SJSA1 (cell line): ENCODE data around the gene C4orf36. TPM values are rescaled to one million over a fixed set of nuclear protein-coding genes. Genes with fewer than 3 reads are reported as not detected.

ENCODE experiments used
- DNase-seq, 2 experiments: peaks; one replicate each; pipeline ENCODE4 v3.0.0-alpha.2; 2015 to 2020; ENCODE audit warnings: low spot score in 2 of 2, low read depth in 1 of 2
- H3K27ac ChIP-seq: fragments of 250-450 bp; sonication (Bioruptor Pico); 2 replicates; pipeline ENCODE4 v1.5.1; 2020; ENCODE audit warnings: mild to moderate bottlenecking, moderate library complexity
- H3K27me3 ChIP-seq: fragments of 250-450 bp; sonication (Bioruptor Pico); replicated peaks from 2 replicates; pipeline ENCODE4 v1.5.1; 2020; ENCODE audit warnings: mild to moderate bottlenecking, moderate library complexity
- H3K36me3 ChIP-seq: fragments of 250-450 bp; sonication (Bioruptor Pico); 2 replicates; pipeline ENCODE4 v1.5.1; 2020; ENCODE audit warnings: mild to moderate bottlenecking
- H3K4me1 ChIP-seq: fragments of 250-450 bp; sonication (Bioruptor Pico); replicated peaks from 2 replicates; pipeline ENCODE4 v1.6.1; 2021; ENCODE audit warnings: mild to moderate bottlenecking
- H3K4me3 ChIP-seq: fragments of 250-450 bp; sonication (Bioruptor Pico); 2 replicates; pipeline ENCODE4 v1.5.1; 2020; ENCODE audit warnings: mild to moderate bottlenecking
- H3K9me3 ChIP-seq: fragments of 250-450 bp; sonication (Bioruptor Pico); replicated peaks from 2 replicates; pipeline ENCODE4 v1.5.1; 2020; ENCODE audit warnings: mild to moderate bottlenecking
- total RNA-seq: library from RNA; depleted of rRNA; stranded (reverse); fragments of >200 nt; shearing (Covaris generic); gene quantifications from 2 replicates; pipeline ENCODE4 v1.2.3, GENCODE V29; 2014

Gene C4orf36
- total RNA-seq, 1 experiment from 2014 or later = 2.8 TPM

DNA sequence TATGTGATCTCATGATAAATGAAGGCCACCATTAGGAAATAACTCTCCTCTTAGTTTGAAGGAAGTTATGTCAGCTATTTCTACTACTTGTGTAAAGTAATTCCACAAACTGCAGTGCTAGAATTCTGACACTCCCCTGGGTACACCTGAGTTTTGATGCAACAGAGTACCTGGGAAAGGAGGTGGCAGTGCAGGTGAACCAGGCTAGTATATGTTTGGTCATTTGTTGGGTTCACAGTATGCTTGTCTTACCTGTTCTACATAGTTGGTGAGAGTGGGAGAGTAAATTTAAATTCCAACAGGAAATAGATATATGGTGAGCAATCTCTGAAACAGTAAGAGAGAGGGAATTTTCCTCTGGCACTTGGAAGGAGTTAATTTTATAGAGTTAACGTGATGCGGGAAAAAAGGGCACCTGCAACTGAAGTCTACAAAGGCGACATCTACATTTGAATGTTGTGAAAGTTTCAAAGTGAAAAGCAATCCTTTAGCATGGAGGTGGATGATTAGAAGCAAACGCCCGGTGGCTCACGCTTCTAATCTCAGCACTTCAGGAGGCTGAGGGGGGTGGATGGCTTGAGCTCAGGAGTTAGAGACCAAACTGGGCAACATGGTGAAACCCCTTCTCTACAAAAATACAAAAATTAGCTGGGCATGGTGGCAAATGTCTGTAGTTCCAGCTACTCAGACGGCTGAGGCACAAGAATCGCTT is 34.7 kb downstream of the C4orf36 start:
- Histone ChIP-seq H3K27me3 (no peaks in the 10 kb centered on the region), H3K4me1 (peaks cover 15% of the 10 kb centered on the region), H3K27ac (no peak overlapping the region), H3K9me3 (no peaks in the 10 kb centered on the region), H3K36me3 (no peaks in the 10 kb centered on the region), H3K4me3 (no peak overlapping the region)
- no peak for DNase-seq

DNA sequence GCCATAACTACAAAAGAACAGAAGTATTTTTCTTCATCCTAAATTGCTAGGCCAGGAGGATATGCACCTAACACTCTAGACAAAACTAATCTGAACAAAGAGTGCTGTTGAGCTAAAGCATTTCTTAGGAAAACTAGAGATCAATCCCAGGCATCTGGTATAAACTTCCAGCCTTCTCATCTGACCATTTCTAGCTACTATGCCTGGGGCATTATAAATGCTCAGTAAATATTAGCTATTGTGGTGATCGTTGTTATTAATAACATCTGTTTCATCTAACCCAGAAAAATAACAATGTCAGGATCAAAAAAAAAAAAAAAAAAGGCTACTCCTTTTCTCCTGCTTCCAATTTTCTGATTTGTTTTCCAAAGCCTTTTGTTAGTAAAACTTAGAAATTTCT is 35.3 kb downstream of the C4orf36 start:
- H3K27ac ChIP-seq = no peak overlapping the region
- no peaks in the 10 kb centered on the region for H3K36me3 ChIP-seq
- H3K9me3 ChIP-seq = no peaks in the 10 kb centered on the region
- no peak overlapping the region for H3K4me3 ChIP-seq
- H3K27me3 ChIP-seq = no peaks in the 10 kb centered on the region
- peaks cover 15% of the 10 kb centered on the region for H3K4me1 ChIP-seq
- DNase-seq = no peak

GRCh38 chr4:86855572-86855971 is 36.6 kb downstream of the C4orf36 start:
- Histone ChIP-seq H3K36me3 (no peaks in the 10 kb centered on the region), H3K27ac (0 out of 2 replicates have a peak overlapping the region, but pooled peaks have one; percentile 13), H3K4me3 (no peak overlapping the region), H3K4me1 (peaks cover 15% of the 10 kb centered on the region), H3K27me3 (no peaks in the 10 kb centered on the region), H3K9me3 (no peaks in the 10 kb centered on the region)
- DNase-seq = peak in 1 of 2 experiments; percentile 44

DNA sequence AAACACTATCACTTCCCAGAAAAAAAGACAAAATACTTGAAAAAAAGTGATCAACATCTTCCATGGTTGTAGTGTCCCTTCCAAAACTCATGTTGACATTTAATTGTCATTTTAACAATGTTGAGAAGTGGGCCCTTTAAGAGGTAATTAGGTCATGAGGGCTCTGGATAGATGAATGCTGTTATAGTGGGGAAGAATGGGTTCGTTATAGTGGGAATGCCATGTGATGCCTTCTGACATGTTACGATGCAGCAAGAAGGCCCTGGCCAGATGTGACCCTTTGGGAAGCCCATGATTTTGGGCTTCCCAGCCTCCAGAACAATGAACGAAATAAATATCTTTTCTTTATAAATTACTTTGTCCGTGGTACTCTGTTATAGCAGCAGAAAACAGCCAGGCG is 39.0 kb downstream of the C4orf36 start:
- Histone ChIP-seq H3K27ac (no peak overlapping the region), H3K4me3 (no peak overlapping the region), H3K9me3 (no peaks in the 10 kb centered on the region), H3K27me3 (no peaks in the 10 kb centered on the region), H3K36me3 (no peaks in the 10 kb centered on the region), H3K4me1 (peaks cover 15% of the 10 kb centered on the region)
- DNase-seq = no peak

- Histone ChIP-seq H3K4me3 (no peak within 1 kb of the TSS), H3K9me3 (no peaks in the 10 kb centered on the region), H3K4me1 (no peaks in the 10 kb centered on the region), H3K27me3 (no peaks in the 10 kb centered on the region), H3K27ac (no peak within 1 kb of the TSS), H3K36me3 (no peaks in the 10 kb centered on the region)
- DNase-seq = no peak
Measured at GRCh38 chr4:86848732-86849619, 43.2 kb downstream of the C4orf36 start, which contains the start of gene SLC10A6. TSS of gene SLC10A6 (minus strand) at chr4:86849384. CDS start at chr4:86849115, 269 bp downstream.

DNA sequence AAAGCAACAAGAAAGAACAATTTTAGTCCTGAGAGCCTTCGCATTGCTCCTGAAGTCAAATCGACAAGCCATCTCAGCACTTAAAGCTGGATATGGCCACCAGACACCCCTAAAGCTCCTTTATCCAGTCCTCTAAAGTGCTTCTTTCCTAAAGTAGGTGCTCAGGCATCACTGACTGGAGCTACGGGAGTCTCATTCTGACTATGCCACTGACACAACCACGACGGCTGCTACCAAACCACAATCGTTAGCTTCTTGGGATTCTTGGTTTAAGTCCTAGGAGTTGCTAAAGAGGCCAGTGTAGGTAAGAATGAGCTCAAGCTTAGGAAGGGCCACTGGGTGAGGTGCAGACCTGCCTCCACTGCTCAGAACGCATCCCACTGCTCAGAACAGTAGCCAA is 44.1 kb downstream of the C4orf36 start:
- H3K27ac ChIP-seq = no peak overlapping the region

DNA sequence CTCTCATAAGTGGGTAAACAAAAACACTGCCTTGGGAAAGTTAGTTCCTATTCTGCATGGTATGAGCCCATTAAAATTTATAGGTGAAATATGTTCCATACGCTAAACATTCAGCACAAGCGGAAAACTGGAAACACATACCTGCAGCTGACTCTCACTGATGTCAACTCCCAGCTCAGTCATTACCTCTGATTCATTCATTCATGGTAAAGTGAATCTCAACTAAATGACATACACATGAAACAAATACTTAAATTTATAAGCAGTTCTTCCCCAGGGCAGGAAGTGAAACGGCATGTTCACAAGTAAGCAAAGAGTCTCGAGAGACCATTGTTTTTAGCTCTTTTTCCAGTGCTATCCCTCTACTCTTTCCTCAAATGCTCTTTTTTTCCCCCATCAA is 44.7 kb downstream of the C4orf36 start:
- H3K9me3 ChIP-seq = no peaks in the 10 kb centered on the region
- no peaks in the 10 kb centered on the region for H3K27me3 ChIP-seq
- no peaks in the 10 kb centered on the region for H3K36me3 ChIP-seq
- no peaks in the 10 kb centered on the region for H3K4me1 ChIP-seq
- DNase-seq = no peak
- H3K4me3 ChIP-seq = no peak overlapping the region
- H3K27ac ChIP-seq = no peak overlapping the region

More for the DNA sequence above, 44.1 kb downstream of the C4orf36 start:
- no peaks in the 10 kb centered on the region for H3K36me3 ChIP-seq
- no peak overlapping the region for H3K4me3 ChIP-seq
- no peaks in the 10 kb centered on the region for H3K27me3 ChIP-seq
- no peaks in the 10 kb centered on the region for H3K9me3 ChIP-seq
- DNase-seq = no peak
- H3K4me1 ChIP-seq = no peaks in the 10 kb centered on the region

DNA sequence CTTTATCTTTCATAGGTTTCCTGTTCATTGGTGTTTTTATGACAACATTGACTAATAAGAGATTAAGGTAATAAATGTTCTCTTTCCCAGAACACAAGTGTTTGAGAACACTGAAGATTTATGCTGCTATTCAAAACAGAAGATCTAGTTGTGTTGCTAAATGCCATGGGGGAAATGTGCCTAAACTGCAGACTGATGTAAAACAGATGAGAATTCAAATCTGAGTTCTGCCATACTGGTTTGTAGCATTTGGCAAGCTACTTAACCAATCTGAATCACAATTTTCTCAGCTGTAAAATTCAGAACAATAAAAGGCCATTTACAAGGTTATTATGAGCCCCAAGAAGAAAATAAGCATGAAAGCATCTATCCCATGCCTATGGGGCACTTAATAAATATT is 45.3 kb downstream of the C4orf36 start:
- DNase-seq = no peak
- Histone ChIP-seq H3K36me3 (no peaks in the 10 kb centered on the region), H3K4me1 (no peaks in the 10 kb centered on the region; the same call in 1 of the 2 replicates), H3K27ac (no peak overlapping the region), H3K4me3 (no peak overlapping the region), H3K9me3 (no peaks in the 10 kb centered on the region), H3K27me3 (no peaks in the 10 kb centered on the region)

GRCh38 chr4:86845593-86845992 is 46.6 kb downstream of the C4orf36 start:
- Histone ChIP-seq H3K36me3 (no peaks in the 10 kb centered on the region), H3K9me3 (no peaks in the 10 kb centered on the region), H3K27ac (no peak overlapping the region), H3K4me3 (no peak overlapping the region), H3K4me1 (peaks cover 9% of the 10 kb centered on the region), H3K27me3 (no peaks in the 10 kb centered on the region)
- no peak for DNase-seq

DNA sequence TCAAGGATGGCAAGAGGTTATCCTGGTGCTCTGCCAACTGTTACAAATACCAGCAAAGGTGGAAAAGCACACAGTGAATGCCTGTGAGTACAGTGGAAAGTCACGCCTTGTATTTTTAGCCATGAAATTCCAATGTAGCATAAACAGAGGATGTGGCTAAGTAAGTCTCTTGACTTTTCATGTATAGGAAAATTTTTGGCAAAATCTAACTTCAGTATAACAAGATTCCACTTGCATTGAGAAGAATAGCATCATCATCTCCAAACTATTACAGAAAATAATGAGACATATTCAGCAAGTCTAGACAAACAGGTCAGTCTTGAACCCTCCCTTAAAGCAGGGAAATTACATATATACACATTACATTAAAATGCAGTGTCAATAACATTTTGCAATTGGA is 50.9 kb downstream of the C4orf36 start:
- no peak overlapping the region for H3K27ac ChIP-seq
- no peaks in the 10 kb centered on the region for H3K9me3 ChIP-seq
- H3K27me3 ChIP-seq = no peaks in the 10 kb centered on the region
- H3K4me1 ChIP-seq = peaks cover 9% of the 10 kb centered on the region
- H3K36me3 ChIP-seq = no peaks in the 10 kb centered on the region
- DNase-seq = no peak
- no peak overlapping the region for H3K4me3 ChIP-seq

DNA sequence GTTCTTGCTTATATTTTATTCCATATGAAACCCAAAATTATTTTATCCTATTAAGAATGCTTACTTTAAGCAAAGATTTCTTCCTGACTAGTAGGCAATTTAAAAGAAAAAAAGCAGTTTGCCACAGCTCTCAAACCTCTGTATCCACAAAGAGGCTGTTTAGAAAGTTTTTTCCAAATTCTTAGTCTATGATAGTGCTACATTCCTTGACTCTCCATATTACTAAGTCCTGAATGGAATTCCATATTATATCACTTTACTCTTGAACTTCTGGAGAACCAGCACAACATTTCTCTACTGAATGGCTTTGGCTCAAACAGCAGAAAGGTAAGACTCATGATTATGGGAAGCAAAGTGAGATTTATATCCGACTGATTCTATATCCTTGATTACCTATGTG is 51.4 kb downstream of the C4orf36 start:
- Histone ChIP-seq H3K4me3 (no peak overlapping the region), H3K4me1 (peaks cover 9% of the 10 kb centered on the region), H3K27ac (no peak overlapping the region), H3K9me3 (no peaks in the 10 kb centered on the region), H3K27me3 (no peaks in the 10 kb centered on the region), H3K36me3 (no peaks in the 10 kb centered on the region)
- no peak for DNase-seq

DNA sequence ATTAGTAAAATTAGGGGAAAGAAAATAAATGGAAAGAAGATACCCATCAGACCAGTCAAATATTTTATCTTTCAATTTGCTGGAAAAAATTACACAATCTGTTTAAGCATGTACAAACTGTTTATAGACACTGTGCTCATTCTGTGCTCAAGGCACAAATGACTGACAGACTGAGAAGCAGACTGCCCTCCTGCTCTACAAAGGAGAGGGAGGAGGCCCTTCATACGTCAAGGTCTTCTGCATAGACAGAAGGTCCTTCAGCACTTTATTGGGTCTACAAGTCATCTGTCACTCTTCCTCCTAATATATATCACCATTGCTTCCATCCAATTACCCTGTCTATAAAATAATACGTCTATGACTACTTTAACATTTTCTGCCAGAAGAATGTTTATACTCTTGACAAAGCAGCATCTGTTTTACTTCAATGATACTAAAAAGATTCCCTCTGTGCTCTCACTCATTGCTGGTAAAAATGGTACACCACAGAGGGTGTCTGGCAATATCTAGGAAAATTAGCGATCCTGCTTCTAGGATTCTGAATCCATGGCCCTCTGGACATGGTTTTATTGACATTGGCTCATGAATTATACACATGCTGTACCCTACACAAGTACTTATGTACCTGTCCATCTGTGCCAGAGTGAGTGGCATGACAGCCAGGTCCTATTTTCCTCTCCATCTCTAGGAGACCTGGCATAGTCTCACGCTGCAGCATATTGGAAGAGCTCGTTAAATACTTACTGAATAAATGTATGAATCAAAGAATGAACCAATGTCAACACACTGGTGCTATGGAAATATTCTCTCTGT is 54.3 kb downstream of the C4orf36 start:
- DNase-seq = no peak
- Histone ChIP-seq H3K4me3 (no peak overlapping the region), H3K27ac (no peak overlapping the region), H3K27me3 (no peaks in the 10 kb centered on the region), H3K36me3 (no peaks in the 10 kb centered on the region), H3K9me3 (no peaks in the 10 kb centered on the region), H3K4me1 (peaks cover 9% of the 10 kb centered on the region)

- Histone ChIP-seq H3K27ac (no peak overlapping the region), H3K9me3 (no peaks in the 10 kb centered on the region), H3K27me3 (no peaks in the 10 kb centered on the region), H3K36me3 (no peaks in the 10 kb centered on the region), H3K4me1 (peaks cover 13% of the 10 kb centered on the region), H3K4me3 (no peak overlapping the region)
- no peak for DNase-seq
Measured at GRCh38 chr4:86835677-86836076, 56.5 kb downstream of the C4orf36 start.
